HG03469 (cell line): ENCODE data around the gene RPLP2.

ENCODE experiments used
- ATAC-seq: cut with Tn5 transposase; IDR thresholded peaks from one replicate; pipeline ENCODE4 v1.9.1; 2021; ENCODE audit warnings: mild to moderate bottlenecking, moderate library complexity, moderate number of reproducible peaks; ENCODE audit not compliant: unreplicated experiment

RPLP2 gene

DNA sequence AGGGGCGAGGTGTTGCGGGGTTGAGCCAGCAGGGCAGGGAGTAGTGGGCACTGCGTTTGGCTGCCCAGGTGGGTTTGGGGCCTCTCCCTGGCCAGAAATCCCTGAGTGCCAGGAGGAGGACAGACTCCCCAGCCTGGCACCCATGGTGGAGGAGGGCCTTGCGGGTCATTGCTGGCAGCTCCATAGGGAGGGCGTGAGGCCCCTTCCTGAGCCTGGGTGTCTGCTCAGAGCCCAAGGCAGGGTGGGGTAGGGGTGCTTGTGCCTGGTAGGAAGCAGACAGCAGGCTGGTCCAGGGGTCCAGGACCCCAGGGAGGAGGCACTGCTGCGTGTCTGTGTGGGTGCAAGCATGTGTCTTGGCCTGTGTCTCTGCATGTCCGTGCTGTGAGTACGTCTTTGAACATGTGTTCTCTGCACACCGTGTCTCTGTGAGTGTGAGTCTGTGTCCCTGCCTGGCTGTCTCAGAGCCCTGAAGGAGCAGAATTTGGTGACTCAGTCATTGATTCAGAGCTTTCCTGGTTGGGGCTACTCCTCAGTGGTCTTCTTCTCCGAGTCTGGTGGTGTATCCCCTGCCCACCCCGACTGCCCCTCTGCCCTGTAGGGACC lies 36.8 kb downstream of the RPLP2 start:
- ATAC-seq = no peak

DNA sequence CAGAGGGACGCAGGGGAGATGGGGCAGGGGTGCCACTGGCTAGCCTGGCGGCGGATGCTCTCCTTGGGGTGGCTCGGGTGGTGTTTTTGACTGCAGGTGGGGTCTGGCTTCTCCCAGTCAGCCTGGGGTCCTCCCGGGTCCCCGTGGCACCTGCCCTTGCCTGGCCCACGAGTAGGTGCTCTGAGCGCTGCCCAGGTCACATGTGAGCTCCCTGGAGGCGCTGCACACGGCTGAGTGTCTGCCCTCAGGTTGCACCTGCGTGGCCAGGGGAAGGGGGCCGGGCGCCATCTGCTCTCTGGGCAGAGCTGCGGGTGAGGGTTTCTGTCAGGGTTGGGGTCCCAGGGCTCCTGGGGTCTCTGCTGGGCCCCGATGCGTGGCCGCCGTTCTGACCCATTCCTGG lies 38.1 kb downstream of the RPLP2 start:
- ATAC-seq = no peak

DNA sequence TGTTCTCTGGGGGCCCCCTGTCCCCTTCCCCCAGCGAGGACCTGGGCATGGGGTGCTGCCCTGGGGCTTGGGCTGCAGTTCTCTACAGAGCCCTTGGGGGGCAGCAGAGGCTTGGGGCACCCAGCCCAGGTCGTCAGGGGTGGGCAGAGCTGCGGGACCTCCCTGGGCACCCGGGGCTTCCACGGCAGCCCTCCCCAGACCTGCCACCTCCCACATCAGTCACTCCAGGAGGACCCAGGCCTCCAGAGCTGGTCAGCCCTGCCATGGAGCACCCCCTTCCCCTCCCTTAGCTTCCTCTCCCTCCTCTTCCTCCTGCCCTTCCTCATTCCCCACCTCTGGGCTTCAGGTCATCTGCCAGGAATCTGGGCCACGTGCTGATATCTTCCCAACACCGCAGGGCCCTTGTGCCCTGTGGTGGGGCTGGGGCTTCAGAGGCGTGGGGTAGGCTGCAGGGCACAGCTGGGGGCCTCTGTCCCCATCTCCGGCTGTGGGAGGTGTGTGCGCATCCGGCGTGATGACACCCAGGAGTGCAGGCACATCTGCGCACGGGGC lies 38.7 kb downstream of the RPLP2 start:
- ATAC-seq = no peak

DNA sequence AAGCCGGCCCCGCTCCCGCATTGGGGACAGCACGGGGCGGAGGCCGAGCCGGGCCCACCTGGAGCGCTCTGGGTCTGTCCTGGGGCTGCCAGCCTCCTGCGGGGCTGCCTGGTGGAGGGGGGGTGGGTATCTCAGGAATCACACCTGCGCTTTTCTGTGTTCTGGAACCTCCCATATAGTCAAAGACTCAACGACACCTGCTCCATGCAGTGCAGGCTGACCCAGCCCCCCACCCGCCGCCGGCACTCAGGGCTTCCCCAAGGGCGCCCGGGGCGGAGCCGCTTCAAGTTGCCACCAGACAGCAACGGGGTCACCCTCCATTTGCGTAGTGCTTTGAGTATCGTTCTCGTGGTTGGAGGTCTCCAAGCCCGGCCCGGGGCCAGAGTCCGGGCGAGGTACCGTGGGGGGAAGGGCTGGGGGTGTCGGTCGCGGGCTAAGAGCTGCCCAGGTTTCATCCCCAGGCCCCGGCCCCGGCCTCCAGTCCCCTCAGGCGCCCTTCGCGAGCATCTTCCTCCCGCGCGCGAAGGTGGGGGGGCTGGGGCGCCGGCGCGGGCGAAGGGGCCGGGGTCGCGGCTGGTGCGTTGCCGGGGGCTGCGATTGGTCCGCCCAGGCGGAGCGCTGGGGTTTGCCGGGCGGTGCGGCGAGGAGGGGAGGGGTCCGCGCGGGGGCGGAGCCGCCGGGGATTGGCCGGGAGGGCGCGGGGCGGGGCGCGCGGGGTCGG lies 39.5 kb downstream of the RPLP2 start:
- ATAC-seq = no peak

DNA sequence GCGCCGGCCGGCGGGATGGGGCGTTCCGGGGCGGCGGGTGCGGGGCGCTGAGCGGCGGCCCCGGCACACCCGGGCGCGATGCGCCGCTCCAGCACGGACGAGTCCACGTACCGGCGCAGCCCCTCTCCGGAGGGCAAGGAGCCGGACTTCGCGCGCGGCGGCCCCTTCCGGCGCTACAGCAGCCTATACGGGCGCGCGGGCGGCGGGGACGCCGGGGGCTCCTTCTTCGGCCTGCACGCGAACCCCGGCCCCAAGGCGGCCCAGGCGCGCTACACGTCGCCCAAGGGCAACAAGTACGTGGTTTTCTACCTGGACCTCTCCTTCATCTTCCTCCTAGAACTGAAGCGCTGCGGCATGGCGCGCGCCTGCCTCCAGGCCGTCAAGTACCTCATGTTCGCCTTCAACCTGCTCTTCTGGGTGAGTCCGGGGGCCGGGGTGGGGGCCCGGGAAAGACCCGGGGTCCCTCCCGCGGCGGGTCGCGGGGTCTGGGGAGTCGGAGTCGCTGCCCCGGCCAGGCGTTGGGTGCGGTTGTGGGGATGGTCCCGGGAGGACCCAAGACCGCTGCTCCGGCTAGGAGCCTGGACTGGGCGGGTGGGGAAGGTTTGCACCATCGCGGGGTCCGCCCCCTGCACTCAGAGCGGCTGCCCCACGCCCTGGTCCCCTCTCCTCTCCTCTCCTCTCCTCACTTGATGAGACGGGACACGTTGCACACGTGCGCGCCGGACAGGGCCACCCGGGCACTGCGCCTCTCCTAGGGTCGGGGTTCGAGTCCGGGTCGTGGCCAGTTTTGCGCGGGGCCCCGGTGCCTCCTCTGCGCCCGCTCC lies 40.4 kb downstream of the RPLP2 start:
- ATAC-seq = no peak

DNA sequence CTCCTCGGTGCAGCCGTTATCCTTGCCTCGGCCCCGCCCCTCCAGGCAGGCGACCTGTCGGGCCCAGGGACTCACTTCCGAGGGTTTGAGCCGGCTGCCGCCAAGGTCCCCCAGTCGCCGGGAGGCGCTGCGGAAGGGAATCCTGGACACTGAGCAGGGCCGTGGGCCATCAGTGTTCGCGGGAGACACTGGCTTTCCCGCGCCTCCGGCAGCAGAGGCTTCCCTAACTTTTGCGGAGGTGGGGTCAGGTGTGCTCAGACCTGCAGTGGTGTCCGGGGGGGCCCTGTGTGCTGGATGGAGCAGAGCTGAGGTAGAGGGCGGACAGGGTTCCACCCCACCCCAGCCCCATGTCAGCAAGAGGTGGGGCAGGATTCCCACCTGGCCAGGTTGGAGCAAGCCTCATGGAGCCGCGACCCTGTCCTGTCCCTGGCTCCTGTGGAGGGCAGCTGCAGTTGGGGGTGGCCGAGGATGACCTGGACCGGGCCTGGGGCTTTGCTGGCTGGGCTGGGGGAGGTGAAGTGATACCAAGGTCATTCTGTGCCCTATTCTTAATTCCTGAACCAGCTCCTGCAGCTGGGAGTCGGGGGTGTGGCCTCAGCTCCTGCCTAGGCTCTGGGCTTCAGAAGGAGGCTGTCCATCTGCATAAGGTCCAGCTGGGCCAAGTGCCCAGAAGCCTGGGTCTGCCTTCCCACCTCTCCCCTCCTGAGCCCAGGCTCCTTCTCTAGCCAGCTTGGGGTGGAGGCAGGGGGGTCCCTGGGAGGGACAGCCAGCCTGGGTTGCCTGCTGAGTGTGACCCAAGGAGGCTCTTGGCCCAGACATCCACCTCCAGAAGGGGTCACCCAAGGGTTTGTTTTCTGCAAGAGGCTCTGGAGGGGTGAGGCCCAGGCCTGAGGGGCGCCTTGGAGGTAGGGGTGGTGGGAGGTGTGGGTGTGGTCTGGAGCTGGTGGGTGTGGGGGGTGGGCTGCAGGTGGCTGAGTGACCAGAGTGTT lies 41.3 kb downstream of the RPLP2 start:
- no peak for ATAC-seq

DNA sequence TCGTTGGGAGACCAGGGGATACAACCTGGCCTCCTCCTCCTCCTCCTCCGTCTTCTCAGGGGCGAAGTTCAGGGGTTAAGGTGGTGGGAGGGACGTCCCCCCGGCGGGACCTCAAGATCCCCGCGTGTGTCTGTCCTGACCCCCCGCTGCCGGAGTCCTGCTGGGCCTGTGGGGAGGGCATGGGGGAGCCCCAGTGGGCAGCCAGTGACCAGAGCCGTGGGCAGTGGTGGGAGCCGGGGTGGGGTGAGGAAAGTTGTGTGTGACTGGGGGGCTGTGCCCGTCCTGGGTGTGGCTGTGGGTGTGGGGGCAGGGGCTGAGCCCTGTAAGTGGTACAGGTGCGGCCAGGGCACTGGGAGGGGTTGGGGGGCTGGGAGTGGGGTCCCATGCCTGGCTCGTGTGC lies 43.0 kb downstream of the RPLP2 start:
- ATAC-seq = no peak

DNA sequence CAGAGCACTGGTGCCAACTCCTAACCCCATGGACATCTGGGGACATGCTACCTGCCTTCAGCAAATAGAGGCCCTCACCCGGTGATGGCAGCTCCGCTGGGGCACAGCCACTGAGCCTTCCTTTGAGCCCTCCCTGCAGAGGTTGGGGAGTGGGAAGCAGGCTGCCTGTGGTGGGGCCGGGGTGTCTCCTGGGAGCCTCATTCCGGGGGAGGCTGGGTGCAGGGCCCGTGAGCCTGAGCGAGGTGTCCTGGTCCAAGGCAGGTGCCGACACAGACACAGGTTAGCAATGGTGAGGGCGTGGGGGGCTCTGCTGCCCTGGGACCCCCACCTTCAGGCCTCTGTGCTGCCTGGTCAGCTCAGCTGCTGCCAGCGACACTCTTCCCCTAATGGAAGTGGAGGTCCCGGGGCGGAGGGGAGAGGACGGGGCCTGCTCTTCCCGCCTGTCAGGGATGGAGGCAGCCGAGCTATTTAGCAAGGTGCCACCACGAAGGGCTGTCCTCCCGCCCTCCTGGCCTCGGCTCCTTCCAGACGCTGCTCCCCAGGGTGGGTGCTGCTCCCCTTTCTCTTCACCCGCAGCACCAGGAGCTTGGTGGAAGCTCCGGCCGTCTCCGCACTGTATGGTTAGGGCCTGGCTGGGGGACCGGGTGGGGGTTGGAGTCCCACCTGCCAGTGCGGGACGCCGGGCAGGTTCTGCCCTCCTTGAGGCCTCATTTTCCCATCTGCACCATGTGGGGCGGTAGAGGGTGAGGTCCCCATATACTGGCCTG lies 44.1 kb downstream of the RPLP2 start:
- no peak for ATAC-seq

DNA sequence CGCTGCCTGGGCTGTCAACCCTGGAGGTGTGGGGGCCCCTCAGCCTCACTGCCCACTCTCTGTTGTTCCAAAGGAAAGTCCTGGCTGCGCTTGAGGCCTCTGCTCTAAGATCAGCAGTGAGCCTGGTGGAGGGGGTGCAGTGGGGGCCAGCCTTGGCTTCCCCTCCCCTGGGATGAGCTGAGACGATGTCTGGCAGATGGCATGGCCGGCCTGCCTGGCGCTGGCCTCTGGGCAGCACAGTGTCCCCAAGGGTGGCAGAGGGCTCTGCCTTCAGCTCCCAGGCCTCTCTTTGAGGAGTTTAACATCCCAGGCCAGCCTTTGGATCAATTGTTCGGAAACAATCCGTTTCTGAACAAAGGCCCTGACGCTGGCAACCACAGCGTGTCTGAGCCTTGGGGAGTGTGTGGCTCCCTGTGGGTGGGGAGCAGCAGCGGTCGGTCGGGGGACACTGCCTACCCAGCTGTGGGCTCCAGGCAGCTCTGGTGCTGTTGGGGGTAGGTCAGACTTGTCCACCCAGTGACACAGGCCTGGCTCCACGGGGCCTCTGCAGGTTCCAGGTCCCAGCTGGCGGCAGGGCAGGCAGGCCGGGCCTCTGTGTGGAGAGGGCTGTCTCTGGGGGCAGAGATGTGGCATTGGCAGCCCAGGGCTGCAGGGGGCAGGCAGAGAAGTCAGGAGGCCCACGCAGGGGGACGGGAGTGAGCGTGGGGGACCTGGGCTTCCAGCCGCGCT lies 45.0 kb downstream of the RPLP2 start:
- ATAC-seq = no peak

DNA sequence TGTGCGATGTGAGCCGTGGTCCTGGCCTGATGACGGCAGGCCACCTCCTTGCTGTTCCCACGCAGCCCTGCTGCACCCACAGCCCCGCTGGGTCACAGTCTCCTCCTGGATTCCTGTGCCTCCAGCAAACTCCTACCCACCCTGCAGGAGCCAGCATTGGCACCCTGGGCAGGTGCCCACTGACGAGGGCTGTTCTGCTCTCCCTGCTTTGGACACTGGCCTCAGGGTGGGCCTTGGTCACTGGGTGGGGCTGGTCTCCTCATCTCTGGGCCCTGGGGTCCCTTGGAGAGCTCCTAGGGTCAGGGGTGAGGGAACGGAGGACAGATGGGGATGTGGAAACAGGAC lies 45.5 kb downstream of the RPLP2 start:
- ATAC-seq = no peak

DNA sequence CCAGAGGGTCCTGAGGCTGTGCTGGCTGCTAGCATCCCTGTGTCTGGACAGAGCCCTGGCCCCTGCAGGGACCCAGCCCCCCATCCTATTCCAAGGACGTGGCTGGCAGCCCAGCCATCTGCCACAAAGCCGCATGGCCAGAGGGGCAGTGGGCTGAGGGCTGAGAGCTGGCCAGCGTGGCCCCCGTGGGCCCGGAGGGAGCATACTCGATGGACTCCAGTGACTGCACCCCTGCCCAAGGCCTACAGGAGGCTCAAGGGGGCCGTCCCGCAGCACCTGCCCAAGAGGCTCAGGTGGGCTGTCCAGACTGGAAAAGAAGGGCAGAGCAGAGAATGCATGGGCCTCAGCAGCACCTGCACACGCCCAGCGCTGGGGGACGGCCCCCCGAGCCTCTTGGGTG lies 46.0 kb downstream of the RPLP2 start:
- ATAC-seq = no peak

DNA sequence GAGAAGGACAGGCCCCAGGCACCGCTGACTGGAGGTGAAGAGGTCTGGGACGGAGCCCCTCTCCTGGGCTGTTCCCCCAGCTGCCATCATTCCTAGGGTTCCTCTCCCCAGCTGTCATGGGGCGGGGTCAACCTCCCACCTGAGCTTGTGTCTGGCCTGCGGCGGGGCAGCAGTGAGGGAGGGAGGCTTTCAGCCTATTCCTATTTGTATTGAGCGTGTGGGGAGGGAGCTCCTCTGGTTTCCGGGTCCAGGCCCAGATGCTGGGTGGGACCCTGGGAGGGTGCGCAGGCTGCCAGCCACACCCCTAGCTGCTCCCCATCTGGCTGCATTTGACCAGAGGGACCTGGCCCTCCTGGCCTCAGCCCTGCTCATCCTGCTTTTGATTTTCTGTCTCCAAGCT lies 46.6 kb downstream of the RPLP2 start:
- no peak for ATAC-seq

DNA sequence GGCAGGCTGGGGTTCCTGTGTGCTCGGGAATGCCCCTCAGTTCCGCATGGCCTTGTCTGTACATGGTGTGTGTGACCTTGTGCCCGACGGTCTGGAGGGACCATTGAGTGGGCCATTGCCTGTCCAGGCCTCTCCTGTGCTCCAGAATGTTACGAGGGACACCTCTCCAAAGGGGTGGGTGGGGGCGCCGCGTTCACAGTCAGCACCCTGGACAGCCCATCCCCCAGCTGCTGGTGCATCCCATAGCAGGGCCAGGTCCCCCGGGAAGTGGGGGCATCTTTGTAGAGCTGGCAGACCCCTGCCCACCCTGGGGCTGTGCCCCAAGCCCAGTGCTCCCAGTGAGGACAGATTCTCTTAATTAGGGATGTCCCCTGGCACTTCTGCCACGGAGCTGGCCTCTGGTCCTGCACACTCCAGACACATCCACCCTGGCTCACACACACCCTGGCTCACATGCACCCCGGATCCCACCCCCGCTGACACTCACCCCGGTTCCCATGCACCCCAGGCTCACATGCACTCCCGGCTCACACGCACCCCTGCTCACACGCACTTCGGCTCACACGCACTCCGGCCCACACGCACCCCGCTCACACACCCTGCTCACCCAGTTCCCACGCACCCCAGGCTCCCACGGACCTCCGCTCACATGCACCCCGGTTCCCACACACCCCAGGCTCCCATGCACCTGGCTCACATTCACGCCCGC lies 48.4 kb downstream of the RPLP2 start:
- ATAC-seq = no peak

DNA sequence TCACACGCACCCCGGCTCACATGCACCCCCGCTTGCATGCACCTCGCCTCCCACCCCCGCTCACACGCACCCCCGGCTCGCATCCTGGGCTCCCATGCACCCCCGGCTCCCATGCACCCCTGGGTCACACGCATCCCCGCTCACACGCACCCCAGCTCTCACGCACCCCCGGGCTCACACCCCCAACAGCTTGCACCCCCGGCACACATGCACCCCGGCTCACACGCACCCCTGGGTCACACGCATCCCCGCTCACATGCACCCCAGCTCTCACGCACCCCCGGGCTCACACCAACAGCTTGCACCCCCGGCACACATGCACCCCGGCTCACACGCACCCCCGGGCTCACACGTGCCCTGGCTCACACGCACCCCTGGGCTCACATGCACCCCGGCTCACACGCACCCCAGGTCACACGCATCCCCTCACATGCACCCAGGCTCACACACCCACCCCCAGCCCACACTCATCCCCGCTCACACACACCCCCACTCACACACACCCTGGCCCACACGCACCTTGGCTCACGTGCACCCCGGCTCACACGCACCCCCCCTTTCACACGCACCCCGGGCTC lies 49.1 kb downstream of the RPLP2 start:
- ATAC-seq = no peak

DNA sequence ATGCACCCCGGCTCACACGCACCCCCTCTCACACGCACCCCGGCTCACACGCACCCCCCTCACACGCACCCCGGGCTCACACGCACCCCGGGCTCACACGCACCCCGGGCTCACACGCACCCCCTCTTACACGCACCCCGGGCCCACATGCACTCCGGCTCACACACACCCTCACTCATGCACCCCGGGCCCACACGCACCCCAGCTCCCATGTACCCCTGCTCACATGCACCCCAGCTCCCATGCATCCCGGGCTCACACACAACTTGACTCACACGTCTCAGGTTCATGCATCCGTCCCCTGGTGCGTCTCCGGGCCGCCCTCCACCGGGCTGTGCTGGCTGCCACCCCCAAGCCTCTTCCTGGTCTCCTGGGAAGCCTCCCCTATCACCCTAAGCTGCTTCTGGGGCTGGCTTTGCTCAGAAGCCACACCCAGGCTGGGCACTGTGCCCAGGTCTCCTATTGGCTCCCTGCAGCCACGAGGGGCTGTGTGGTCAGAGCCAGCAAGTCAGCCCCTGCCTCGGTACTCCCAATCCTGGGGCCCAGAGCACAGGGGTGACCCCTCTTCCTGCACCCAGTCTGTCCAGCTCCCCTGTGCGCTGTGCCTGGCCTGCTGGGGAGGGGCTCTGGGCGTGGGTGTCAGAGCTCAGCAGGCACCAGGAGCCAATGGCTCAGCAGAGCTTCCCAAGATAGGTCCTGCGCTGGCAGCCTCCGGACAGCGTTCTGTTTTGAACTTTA lies 49.8 kb downstream of the RPLP2 start:
- no peak for ATAC-seq

DNA sequence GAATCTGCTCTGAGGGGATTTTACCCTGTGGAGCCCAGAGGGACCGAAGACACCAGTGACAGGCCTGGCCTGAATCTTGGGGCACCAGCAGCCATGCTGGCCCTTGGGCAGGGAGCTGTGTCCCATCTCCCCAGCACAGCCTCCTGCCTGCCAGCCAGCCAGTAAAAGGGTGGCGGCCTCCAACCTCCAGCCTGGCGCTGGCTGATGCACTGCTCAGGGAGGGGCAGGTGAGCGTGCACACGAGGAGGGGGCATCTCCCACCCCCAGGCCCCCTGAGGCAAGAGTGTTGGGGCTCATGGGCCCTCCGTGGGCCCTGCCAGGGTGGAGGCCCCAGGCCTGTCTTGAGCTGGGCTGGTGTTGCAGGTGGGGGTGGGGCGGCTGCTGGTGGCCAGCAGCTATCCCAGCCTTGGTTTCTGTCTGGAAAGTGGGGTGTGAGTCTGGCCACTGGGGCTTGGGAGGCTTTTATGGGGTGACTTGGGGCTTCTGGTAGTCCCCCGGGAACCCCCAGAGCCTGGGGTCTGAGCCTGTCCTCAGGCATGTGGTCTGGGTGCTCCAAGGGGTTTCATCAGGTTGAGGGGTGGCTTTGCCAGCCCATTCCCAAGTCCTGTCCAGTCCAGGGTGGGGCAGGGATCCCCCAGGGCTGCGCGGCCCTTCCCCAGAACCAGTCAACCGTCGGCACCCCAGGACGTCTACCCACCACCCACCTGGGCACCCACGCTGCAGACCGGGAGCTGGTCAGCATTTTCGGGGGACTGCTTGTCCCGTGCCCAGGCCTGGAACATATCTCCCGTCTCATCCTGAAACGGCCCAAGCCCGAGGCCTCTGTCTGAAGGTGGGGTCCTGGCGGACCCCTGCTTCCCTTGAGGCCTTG lies 50.7 kb downstream of the RPLP2 start:
- ATAC-seq = no peak

DNA sequence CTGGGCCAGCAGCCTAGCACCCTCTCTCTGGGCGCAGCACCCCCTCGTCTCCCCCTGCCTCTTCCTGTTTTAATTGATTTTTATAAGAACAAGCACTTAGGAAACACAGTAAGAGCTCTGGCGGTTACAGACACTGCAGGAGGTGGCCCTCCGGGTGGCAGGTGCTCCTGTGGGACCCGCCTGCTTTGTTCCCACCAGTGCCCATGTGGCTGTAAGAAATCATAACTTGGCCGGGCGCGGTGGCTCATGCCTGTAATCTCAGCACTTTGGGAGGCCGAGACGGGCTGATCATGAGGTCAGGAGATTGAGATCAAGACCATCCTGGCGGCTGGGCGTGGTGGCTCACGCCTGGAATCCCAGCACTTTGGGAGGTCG lies 51.3 kb downstream of the RPLP2 start:
- ATAC-seq = no peak
